MG63 (cell line): ENCODE results near the gene BMPER. TPM values are rescaled to one million over a fixed set of nuclear protein-coding genes. Genes with fewer than 3 reads are reported as not detected.
A peak's percentile ranks its signal among the peaks of the same experiment; 100 is the strongest.
"Not testable (repeated sequence)": the region's sequence is repeated elsewhere in the genome, so short reads cannot be mapped to it uniquely, and the experiment has no call there.

Source experiments
- DNase-seq: peaks from one replicate; pipeline ENCODE4 v3.0.0-alpha.2; 2020
- H3K27me3 ChIP-seq: fragments of 250-450 bp; sonication (Bioruptor Pico); 2 replicates; pipeline ENCODE4 v1.5.1; 2020; ENCODE audit warnings: mild to moderate bottlenecking, moderate library complexity
- H3K36me3 ChIP-seq: fragments of 250-450 bp; sonication (Bioruptor Pico); 2 replicates; pipeline ENCODE4 v1.5.1; 2020; ENCODE audit warnings: mild to moderate bottlenecking, moderate library complexity
- H3K4me3 ChIP-seq: fragments of 250-450 bp; sonication (Bioruptor Pico); 2 replicates; pipeline ENCODE4 v1.5.1; 2020; ENCODE audit warnings: mild to moderate bottlenecking, moderate library complexity
- H3K9me3 ChIP-seq: fragments of 250-450 bp; sonication (Bioruptor Pico); 2 replicates; pipeline ENCODE4 v1.5.1; 2020; ENCODE audit warnings: mild to moderate bottlenecking, moderate library complexity
- total RNA-seq: library from RNA; depleted of rRNA; stranded (reverse); fragments of >200 nt; shearing (Covaris generic); gene quantifications from 2 replicates; pipeline ENCODE4 v1.2.3, GENCODE V29; 2014; ENCODE audit warnings: low replicate concordance

BMPER gene
- total RNA-seq, 1 experiment from 2014 or later: 110 TPM

DNA sequence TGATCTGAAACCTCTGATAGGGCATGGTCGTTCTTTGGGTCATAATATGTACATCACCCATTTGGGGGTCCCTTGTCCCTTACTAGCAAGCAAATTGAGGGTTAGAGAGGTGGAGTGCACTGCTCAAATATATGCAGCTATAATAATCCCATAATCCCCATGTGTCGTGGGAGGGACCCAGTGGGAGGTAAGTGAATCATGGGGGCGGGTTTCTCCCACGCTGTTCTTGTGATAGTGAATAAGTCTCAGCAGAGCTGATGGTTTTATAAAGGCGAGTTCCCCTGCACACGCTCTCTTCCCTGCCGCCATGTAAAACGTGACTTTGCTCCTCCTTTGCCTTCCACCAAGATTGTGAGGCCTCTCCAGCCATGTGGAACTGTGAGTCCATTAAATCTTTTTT, 262.7 kb downstream of the BMPER start:
- Histone ChIP-seq H3K27me3 (no peaks in the 10 kb centered on the region), H3K36me3 (no peaks in the 10 kb centered on the region), H3K9me3 (no peaks in the 10 kb centered on the region), H3K4me3 (no peak overlapping the region)
- no peak for DNase-seq

DNA sequence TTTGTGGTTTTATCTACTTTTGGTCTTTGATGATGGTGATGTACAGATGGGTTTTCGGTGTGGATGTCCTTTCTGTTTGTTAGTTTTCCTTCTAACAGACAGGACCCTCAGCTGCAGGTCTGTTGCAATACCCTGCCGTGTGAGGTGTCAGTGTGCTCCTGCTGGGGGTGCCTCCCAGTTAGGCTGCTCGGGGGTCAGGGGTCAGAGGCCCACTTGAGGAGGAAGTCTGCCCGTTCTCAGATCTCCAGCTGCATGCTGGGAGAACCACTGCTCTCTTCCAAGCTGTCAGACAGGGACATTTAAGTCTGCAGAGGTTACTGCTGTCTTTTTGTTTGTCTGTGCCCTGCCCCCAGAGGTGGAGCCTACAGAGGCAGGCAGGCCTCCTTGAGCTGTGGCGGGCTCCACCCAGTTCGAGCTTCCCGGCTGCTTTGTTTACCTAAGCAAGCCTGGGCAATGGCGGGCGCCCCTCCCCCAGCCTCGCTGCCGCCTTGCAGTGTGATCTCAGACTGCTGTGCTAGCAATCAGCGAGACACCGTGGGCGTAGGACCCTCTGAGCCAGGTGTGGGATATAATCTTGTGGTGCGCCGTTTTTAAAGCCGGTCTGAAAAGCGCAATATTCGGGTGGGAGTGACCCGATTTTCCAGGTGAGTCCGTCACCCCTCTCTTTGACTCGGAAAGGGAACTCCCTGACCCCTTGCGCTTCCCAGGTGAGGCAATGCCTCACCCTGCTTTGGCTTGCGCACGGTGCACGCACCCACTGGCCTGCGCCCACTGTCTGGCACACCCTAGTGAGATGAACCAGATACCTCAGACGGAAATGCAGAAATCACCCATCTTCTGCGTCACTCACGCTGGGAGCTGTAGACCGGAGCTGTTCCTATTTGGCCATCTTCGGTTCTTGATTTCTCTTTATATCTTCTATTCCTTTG, 269.6 kb downstream of the BMPER start:
- H3K4me3 ChIP-seq, H3K9me3 ChIP-seq, DNase-seq, H3K36me3 ChIP-seq, H3K27me3 ChIP-seq: not testable (repeated sequence)

DNA sequence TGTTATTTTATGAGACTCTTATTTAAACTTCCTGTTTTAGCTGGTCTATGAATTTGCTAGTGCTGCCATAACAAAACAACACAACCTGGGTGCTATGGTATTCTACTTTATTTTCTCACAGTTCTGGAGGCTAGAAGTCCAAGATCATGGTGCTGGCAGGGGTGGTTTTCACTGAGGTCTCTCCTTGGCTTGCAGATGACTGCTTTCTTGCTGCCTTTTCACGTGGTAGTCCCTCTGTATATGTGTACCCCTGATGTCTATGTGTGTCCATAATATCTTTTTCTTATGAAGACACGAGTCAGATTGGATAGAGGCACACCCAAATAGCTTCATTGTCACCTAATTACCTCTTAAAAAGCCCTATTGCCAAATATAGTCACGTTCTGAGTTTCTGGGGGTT, 270.5 kb downstream of the BMPER start:
- H3K9me3 ChIP-seq: no peaks in the 10 kb centered on the region
- no peak for DNase-seq

DNA sequence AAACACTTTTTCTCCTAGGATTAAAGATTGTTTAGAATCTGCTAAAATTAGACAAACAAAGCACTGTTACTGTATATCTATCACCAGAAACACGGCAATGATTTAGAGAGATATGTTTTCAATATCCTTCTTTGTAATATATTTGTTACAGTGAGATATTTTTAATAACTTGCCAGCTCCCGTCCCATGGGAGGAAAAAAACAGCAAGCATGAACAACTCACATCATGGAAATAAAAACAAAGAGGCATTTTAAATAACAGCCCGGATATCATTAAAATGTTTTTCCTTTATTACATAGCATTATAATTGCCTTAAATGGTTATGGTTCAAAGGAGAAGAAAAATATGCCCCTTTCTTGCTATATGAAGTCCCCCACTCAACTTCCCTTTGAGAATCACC, 272.1 kb downstream of the BMPER start:
- no peaks in the 10 kb centered on the region for H3K36me3 ChIP-seq
- no peaks in the 10 kb centered on the region for H3K9me3 ChIP-seq
- no peak for DNase-seq
- H3K4me3 ChIP-seq: no peak overlapping the region
- no peaks in the 10 kb centered on the region for H3K27me3 ChIP-seq

More for the DNA sequence above, 270.5 kb downstream of the BMPER start:
- Histone ChIP-seq H3K36me3 (no peaks in the 10 kb centered on the region), H3K27me3 (no peaks in the 10 kb centered on the region), H3K4me3 (no peak overlapping the region)

DNA sequence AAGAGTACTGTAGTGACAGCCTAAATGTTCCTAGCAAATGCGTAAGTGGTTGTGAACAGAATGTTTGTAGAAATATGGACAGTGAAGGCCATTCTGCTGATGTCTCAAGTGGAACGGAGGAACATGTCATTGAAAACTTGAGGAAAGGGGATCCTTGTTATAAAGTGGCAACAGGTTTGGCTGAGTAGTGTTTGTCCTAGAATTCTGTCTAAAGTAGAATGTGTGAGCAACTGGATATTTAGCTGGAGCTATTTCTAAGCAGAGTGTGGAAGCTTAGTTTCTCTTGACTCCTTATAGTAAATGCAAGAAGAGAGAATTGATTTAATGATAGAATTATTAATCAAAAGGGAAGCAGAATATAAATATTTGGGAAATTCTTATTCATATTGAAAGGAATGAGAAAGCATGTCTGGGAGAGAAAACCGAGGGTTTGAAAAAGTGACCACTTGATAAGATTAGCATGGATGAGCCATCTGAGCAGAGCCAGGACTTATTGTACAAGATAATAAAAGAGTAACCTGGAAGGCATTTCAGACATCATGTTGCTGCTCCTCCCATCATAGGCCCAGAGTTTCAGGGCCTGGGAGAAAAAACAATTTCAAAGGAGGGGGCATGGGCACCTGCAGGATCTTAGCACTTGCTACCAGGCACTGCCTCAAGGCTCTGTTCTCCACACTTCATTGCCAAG, 276.1 kb downstream of the BMPER start:
- no peak for DNase-seq

DNA sequence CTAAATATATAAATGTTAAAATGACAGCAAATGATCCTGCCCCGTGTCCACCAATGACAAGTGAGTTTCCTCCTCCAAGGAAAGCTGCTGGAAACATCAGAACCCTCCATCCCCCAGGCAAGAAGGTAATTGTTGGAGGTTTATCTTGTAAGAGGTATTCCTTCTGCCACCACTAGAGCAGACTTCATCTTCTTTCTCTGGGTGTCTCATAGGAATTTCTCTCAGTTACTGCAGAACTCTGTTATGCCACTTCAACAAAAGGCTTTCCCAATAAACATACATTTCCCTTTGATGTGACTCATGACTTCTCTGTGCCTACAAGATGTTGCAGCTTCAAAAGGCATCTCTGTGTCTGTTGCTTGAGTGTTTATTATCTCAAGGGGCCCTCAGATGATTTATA, 279.1 kb downstream of the BMPER start:
- Histone ChIP-seq H3K4me3 (no peak overlapping the region), H3K36me3 (no peaks in the 10 kb centered on the region), H3K9me3 (no peaks in the 10 kb centered on the region), H3K27me3 (no peaks in the 10 kb centered on the region)
- DNase-seq: no peak

More for the DNA sequence above, 276.1 kb downstream of the BMPER start:
- Histone ChIP-seq H3K4me3 (no peak overlapping the region), H3K9me3 (no peaks in the 10 kb centered on the region), H3K27me3 (no peaks in the 10 kb centered on the region), H3K36me3 (no peaks in the 10 kb centered on the region)

DNA sequence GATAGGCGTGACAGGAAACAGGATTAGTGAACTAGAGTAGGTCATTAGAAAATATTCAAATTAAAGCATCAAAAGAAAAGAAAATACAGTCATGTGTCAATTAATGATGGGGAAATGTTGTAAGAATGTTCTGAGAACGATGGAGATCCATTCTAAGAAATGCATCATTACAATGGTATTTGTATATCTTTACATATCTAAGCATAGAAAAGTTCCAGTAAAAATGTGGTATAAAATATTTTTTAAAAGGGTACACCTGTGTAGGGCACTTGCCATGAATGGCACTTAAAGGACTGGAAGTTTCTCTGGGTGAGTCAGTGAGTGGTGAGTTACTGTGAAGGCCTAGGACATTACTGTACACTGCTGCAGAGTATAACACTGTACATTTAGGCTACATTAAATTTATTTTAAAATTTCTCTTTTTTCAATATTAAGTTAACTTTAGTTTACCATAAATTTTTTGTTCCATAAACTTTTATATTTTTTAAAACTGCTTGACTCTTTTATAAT, 282.5 kb downstream of the BMPER start:
- no peaks in the 10 kb centered on the region for H3K9me3 ChIP-seq
- no peak for DNase-seq

DNA sequence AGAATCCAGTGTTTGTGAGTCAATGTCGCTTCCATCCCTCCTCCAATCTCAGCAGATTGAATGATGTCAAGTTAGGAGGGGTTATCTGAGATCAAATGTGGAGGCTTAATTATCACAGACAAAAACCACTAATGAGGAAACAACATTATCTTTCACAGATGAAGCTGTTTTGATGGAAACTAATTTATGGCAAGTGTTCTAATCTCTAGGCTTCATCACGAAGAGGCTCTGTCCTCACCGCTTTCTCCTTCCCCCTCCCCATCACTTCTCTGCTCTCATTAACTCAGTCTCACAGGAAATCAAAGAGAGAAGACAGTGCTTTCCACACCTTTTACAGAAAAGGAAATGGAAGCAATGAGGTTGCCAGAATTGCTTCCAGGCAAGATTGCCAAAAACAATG, 283.7 kb downstream of the BMPER start:
- H3K27me3 ChIP-seq: no peaks in the 10 kb centered on the region
- no peak for DNase-seq
- no peak overlapping the region for H3K4me3 ChIP-seq
- no peaks in the 10 kb centered on the region for H3K36me3 ChIP-seq
- no peaks in the 10 kb centered on the region for H3K9me3 ChIP-seq

More for the DNA sequence above, 282.5 kb downstream of the BMPER start:
- Histone ChIP-seq H3K4me3 (no peak overlapping the region), H3K36me3 (no peaks in the 10 kb centered on the region), H3K27me3 (no peaks in the 10 kb centered on the region)

DNA sequence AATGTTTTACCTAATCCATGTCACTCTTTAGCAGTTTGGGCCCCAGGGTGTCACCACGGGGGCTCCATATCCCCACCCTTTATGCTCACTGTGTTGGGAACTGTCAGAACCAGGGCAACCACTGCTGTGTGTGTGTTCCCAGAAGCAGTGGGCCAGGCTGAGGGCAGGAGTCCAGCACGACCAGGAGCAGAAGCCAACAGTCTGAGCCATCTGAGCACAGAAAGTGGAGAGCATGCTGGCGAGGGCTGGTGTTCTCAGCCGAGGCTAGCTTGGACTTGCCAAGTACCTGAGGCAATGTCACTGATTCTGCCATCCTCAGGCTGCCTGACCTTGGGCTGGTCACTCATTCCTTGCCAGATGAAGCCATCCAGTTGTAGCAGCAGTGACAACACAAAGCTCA, 285.0 kb downstream of the BMPER start:
- Histone ChIP-seq H3K9me3 (no peaks in the 10 kb centered on the region), H3K36me3 (no peaks in the 10 kb centered on the region), H3K27me3 (no peaks in the 10 kb centered on the region), H3K4me3 (no peak overlapping the region)
- peak; percentile 29 for DNase-seq

DNA sequence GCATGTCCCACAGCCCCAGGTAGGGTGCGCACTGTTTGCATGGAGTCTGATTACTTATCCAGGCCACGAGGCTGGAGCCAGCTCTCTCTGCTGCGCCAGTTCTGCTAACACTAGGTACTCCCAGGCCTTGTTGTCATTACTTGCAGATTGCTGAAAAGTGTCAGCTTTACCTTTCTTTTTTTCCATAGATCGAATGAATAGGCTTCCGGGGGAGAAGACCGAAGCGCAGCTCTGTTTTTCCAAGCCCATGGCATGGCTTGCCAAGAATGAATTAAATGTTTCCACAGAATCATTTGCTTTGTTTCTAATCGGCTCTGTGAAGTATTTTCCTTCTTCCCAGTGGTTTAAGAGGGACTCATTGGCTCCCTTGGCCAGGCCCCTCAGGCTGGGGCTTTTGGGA, 285.8 kb downstream of the BMPER start:
- H3K27me3 ChIP-seq: no peaks in the 10 kb centered on the region
- no peaks in the 10 kb centered on the region for H3K9me3 ChIP-seq
- no peaks in the 10 kb centered on the region for H3K36me3 ChIP-seq
- no peak overlapping the region for H3K4me3 ChIP-seq
- DNase-seq: no peak

DNA sequence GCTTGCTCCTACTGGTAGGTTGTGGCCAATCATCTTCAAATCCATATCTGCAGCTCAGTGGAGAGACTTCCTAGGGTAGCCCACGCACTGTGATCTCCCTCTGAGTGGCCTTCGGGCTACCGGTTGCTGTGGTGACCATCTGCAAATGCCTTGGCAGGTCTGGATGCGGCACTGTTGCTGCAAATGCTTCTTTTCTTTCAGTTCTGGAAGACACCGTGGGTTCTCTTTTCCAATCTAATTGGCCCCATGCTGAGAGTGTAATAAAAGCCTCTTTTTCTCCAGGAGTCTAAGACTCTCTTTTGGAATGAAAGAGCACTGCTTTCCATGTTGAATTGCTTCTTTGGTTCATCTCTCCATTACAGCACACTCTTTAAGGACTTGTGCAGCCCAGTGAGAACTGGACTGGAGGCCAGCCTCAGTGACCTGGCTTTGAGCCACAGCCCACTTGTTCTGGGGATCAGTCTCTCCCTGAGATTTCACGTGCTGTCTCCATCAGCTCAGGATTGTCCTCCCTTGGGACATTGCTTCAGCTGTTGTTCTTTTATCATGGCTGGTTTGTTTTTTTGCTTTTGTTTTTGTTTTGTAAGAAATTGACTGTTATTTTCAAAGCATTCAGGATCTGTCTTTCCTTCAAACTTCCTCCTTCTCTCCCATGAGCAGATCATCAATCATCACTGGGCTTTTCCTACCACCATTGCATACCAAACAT, 286.6 kb downstream of the BMPER start:
- DNase-seq: no peak
- H3K36me3 ChIP-seq: no peaks in the 10 kb centered on the region
- H3K9me3 ChIP-seq: no peaks in the 10 kb centered on the region
- no peaks in the 10 kb centered on the region for H3K27me3 ChIP-seq
- H3K4me3 ChIP-seq: no peak overlapping the region

DNA sequence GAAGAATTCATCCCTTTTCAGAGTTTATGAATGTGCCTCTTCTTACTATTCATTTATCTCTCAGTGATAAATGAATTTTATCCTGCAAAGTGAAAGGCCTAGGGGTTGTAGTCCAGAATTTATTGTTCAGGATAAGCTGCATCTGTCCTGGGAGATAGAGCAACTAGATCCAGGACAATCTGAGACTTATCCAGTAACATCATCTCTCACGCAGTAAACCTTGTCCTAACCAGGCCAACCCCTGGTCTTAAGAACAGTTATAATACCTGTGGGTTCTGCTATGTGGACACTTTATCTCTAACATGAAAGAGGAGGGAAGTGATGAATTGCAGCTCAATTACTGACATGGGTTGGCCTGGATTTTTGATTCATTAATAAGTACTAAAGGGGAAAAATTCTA, 287.6 kb downstream of the BMPER start:
- H3K36me3 ChIP-seq: no peaks in the 10 kb centered on the region
- DNase-seq: no peak
- no peak overlapping the region for H3K4me3 ChIP-seq
- no peaks in the 10 kb centered on the region for H3K9me3 ChIP-seq
- H3K27me3 ChIP-seq: no peaks in the 10 kb centered on the region

DNA sequence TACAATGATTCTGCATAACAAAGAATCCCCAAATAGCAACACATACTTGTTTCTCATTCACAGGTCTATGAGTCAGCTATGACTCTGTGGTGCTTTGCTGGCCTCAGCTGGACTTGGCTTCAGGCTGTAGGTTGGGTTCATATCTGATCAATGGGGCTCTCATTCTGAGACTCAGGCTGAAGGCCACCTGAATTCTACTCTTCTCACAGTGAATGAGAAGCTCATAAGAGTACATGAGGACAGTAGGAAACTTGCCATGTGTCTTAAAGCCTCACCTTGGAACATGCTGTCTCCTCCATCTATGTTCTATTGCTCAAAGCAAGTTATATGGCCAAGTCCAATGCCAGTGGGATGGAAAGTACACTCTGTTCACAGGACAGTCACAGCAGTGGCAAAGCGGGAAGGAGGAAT, 292.9 kb downstream of the BMPER start:
- Histone ChIP-seq H3K9me3 (no peaks in the 10 kb centered on the region), H3K36me3 (no peaks in the 10 kb centered on the region), H3K27me3 (no peaks in the 10 kb centered on the region), H3K4me3 (no peak overlapping the region)
- DNase-seq: no peak
